Astrocyte of the spinal cord (primary cell): ENCODE measurements around the gene SULT1A1.

Source experiments
- DNase-seq: peaks from one replicate; pipeline ENCODE4 v3.0.0; 2011; ENCODE audit warnings: low read depth, low spot score
- H3K4me3 ChIP-seq: 2 replicates; pipeline ENCODE4 v1.5.1; 2011; ENCODE audit warnings: low read depth, mild to moderate bottlenecking, low read length, moderate library complexity
- CTCF ChIP-seq: IDR thresholded peaks from 2 replicates; pipeline ENCODE4 v1.5.1; 2012; ENCODE audit warnings: low read depth, mild to moderate bottlenecking, low read length, inconsistent platforms
- in situ Hi-C: cut with HindIII; loops from 2 replicates; pipeline ENCODE4 v1.10.0; 2017; ENCODE audit warnings: low sequenced_read_pairs

The SULT1A1 gene

GRCh38 chr16:28558456-28558855 lies 51.4 kb downstream of the SULT1A1 start:
- no peak overlapping the region for H3K4me3 ChIP-seq
- TF ChIP-seq CTCF = no peak
- no peak for DNase-seq
- in situ Hi-C loops = no loop called here

GRCh38 chr16:28556914-28557320 lies 52.9 kb downstream of the SULT1A1 start:
- no peak for TF ChIP-seq CTCF
- in situ Hi-C loops = no loop called here
- no peak for DNase-seq
- no peak overlapping the region for H3K4me3 ChIP-seq

- TF ChIP-seq CTCF = no peak
- no peak for DNase-seq
- in situ Hi-C loops = no loop called here
Measured at GRCh38 chr16:28555561-28555960, 54.3 kb downstream of the SULT1A1 start.

More at GRCh38 chr16:28555561-28555960, 54.3 kb downstream of the SULT1A1 start:
- no peak overlapping the region for H3K4me3 ChIP-seq
